ENCODE measurements around the gene ARL8B. TPM values are rescaled to one million over a fixed set of nuclear protein-coding genes. Genes with fewer than 3 reads are reported as not detected.
"Not testable (repeated sequence)": the region's sequence is repeated elsewhere in the genome, so short reads cannot be mapped to it uniquely, and the experiment has no call there.

The ARL8B gene
- total and polyA plus RNA-seq, 9 of the 15 experiments (the other 6 are each of a cell fraction or from before 2014, with no cell fraction given) = 28.5 to 99.4 (median 77.2) TPM

DNA sequence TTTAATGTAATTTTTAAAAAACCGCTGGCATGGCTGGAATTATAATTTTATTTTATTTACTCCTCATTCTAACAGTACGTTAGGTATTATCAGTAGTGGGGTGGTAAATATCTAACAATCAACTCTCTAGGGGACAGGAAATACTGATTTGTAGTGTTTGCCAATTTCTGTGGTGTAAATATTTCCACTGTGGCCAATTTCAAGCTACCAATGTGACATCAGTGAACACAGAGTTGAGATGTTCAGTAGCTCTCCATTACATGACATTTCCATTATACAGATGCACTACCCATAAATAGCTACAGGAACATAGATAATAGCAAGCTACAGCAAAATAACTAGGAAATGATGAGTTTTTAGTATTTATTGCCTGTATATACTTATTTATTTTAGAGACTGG lies 10.0 kb upstream of the ARL8B start (continued):
- TF ChIP-seq, protein P1, sequence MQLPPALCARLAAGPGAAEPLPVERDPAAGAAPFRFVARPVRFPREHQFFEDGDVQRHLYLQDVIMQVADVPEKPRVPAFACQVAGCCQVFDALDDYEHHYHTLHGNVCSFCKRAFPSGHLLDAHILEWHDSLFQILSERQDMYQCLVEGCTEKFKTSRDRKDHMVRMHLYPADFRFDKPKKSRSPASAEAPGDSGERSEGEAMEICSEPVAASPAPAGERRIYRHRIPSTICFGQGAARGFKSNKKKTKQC (CRISPR knock-in tag; IDR thresholded peaks at IDR 0.05) = no peak
- no peak for TF ChIP-seq ZC3H11A (IDR thresholded peaks at IDR 0.05; ENCODE audit: low read depth, low read length)
- TF ChIP-seq NFRKB (IDR thresholded peaks at IDR 0.05; ENCODE audit: low read depth) = no peak
- no peak for TF ChIP-seq ERF (CRISPR knock-in tag; IDR thresholded peaks at IDR 0.05)
- no peak for TF ChIP-seq TAL1 (IDR thresholded peaks at IDR 0.05)

DNA sequence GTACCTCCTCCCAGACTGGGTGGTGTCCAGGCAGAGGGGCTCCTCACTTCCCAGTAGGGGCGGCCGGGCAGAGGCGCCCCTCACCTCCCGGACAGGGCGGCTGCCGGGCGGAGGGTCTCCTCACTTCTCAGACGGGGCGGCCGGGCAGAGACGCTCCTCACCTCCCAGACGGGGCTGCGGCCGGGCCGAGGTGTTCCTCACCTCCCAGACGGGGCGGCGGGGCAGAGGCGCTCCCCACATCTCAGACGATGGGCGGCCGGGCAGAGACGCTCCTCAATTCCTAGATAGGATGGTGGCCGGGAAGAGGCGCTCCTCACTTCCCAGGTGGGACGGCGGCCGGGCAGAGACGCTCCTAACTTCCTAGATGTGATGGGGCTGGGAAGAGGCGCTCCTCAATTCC lies 8.4 kb upstream of the ARL8B start:
- intact Hi-C loops (cut with micrococcal nuclease); FAIRE-seq; DNase-seq (ENCODE audit: extremely low read depth in 1 of 4, low spot score in 3 of 4); H3K79me2 ChIP-seq (ENCODE audit: control insufficient read depth, insufficient read depth, low read length); H3K9me3 ChIP-seq (replicated peaks; ENCODE audit: control insufficient read depth, insufficient read depth, low read depth, low read length); H3K9ac ChIP-seq (ENCODE audit: insufficient read depth in 1 of 2, low read depth in 2 of 2, low read length in 2 of 2); H3K27me3 ChIP-seq (ENCODE audit: control insufficient read depth in 2 of 2, insufficient read depth in 2 of 2, low read length in 2 of 2); H3K4me3 ChIP-seq; BruUV-seq (replicated peaks); H3K27ac ChIP-seq (ENCODE audit: extremely low read depth, low read depth, low read length); H3K9me1 ChIP-seq (ENCODE audit: control insufficient read depth, insufficient read depth, low read length); H3K36me3 ChIP-seq (ENCODE audit: control insufficient read depth, insufficient read depth, low read length); CTCF ChIA-PET (ENCODE audit: low intra/inter-chr PET ratio); H3K4me2 ChIP-seq (ENCODE audit: insufficient read depth, low read length); POLR2A ChIA-PET; H2AFZ ChIP-seq (ENCODE audit: low read depth, low read length); in situ Hi-C loops (cut with MboI); ATAC-seq; H4K20me1 ChIP-seq (replicated peaks; ENCODE audit: control insufficient read depth, insufficient read depth, low read length): not testable (repeated sequence)
- 91% methylated on average over 23 of the region's 30 CpGs for WGBS (ENCODE audit: insufficient coverage, low coverage, missing lambda C conversion rate)
- H3K4me1 ChIP-seq (replicated peaks in 1 of 2; ENCODE audit: control insufficient read depth in 2 of 2, insufficient read depth in 2 of 2, low read length in 2 of 2) = peaks cover 7 to 19% of the 10 kb centered on the region in 2 experiments

Measured in K562 (cell line).